Dermis blood vessel endothelial cell (primary cell): Measurements from ENCODE around the gene ABITRAM. TPM values are rescaled to one million over a fixed set of nuclear protein-coding genes. Genes with fewer than 3 reads are reported as not detected.
"Not testable (repeated sequence)": the region's sequence is repeated elsewhere in the genome, so short reads cannot be mapped to it uniquely, and the experiment has no call there.

ENCODE experiments used
- DNase-seq: peaks from one replicate; pipeline ENCODE4 v3.0.0; 2010
- total RNA-seq: library from RNA; depleted of rRNA; stranded (reverse); fragments of >200 nt; gene quantifications from 2 replicates; pipeline ENCODE4 v1.2.3, GENCODE V29; 2014

The ABITRAM gene
- total RNA-seq = 3.1 and 5.4 TPM in 2 replicates

- peak; percentile 90 for DNase-seq
These were observed at the start of gene ABITRAM for GRCh38 chr9:108934323-108934893. TSS of gene ABITRAM (plus strand) at chr9:108934400. CDS start at chr9:108934487, 87 bp downstream.

GRCh38 chr9:108884701-108885100 is 49.5 kb upstream of the ABITRAM start:
- DNase-seq = no peak

GRCh38 chr9:108885643-108886348 is 48.4 kb upstream of the ABITRAM start:
- peak; percentile 83 for DNase-seq

GRCh38 chr9:108886594-108887271 is 47.5 kb upstream of the ABITRAM start:
- DNase-seq = not testable (repeated sequence)

GRCh38 chr9:108889649-108890067 is 44.5 kb upstream of the ABITRAM start:
- DNase-seq = peak; percentile 42

GRCh38 chr9:108894225-108894997 is 39.8 kb upstream of the ABITRAM start:
- DNase-seq = no peak

GRCh38 chr9:108897324-108898096 is 36.7 kb upstream of the ABITRAM start:
- no peak for DNase-seq

GRCh38 chr9:108899023-108899695 is 35.0 kb upstream of the ABITRAM start:
- DNase-seq = not testable (repeated sequence)

GRCh38 chr9:108900176-108900575 is 34.0 kb upstream of the ABITRAM start:
- DNase-seq = no peak

- no peak for DNase-seq
These were observed 30.6 kb upstream of the ABITRAM start for GRCh38 chr9:108903420-108904103.

GRCh38 chr9:108904161-108904560 is 30.0 kb upstream of the ABITRAM start:
- DNase-seq = no peak

- no peak for DNase-seq
These were observed 28.7 kb upstream of the ABITRAM start for GRCh38 chr9:108905494-108905893.

GRCh38 chr9:108910402-108910801 is 23.8 kb upstream of the ABITRAM start:
- DNase-seq = no peak

GRCh38 chr9:108910914-108911313 is 23.3 kb upstream of the ABITRAM start:
- DNase-seq = no peak

- DNase-seq = no peak
These were observed 22.4 kb upstream of the ABITRAM start for GRCh38 chr9:108911820-108912219.

GRCh38 chr9:108913391-108913790 is 20.8 kb upstream of the ABITRAM start:
- DNase-seq = no peak

GRCh38 chr9:108919517-108919916 is 14.7 kb upstream of the ABITRAM start:
- DNase-seq = no peak

GRCh38 chr9:108920401-108920800 is 13.8 kb upstream of the ABITRAM start:
- not testable (repeated sequence) for DNase-seq

- DNase-seq = no peak
These were observed 13.0 kb upstream of the ABITRAM start for GRCh38 chr9:108921200-108921599.

GRCh38 chr9:108924466-108924865 is 9.7 kb upstream of the ABITRAM start:
- DNase-seq = no peak

GRCh38 chr9:108928386-108928785 is 5.8 kb upstream of the ABITRAM start:
- DNase-seq = no peak
